Hematopoietic multipotent progenitor cell treated with erythropoietin and hydrocortisone succinate and interleukin-3 and kit ligand, for 8 days (in vitro differentiated cells): ENCODE results near the gene DRD2.

Source experiments
- DNase-seq: peaks from one replicate; pipeline ENCODE4 v3.0.0-alpha.2; 2015

DRD2 gene

DNA sequence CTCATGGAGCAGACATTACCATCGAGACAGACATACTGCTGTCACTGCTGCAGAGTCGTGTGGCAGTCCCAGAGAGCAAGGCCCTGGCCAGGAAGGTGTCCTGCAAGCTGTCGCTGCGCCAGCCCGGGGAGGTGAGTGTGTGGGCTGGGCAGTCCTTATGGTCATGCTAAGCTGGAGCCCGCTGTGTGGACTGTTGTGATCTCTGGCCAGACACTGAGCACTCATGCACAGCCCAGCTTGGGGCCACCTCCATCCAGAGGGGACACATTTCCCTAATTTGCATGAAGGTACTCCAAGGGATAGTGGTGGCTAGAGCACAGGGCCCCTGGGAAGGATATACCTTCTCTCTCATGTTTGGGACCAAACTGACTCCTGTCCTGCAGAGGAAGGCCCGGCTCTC is 78.0 kb downstream of the DRD2 start:
- DNase-seq: no peak

DNA sequence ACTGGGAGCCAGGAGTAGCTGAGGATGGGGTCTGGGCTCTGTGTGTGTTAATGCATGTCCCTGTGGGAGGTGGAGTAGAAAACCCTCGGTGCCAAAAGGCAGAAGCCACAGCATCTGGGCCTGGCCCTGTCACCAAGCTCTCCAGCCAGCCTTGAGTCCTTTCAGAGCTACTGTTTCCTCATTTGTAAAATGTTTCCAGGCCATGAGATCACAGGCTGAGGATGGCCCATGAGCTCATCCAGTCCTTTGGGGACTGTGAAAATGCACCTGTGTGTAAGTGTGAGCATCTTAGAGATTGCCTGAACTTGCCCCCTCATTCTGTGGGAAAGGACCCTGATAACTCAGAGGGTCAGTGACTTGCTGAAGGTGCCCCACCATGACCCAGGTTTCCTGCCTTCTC is 78.5 kb downstream of the DRD2 start:
- no peak for DNase-seq

DNA sequence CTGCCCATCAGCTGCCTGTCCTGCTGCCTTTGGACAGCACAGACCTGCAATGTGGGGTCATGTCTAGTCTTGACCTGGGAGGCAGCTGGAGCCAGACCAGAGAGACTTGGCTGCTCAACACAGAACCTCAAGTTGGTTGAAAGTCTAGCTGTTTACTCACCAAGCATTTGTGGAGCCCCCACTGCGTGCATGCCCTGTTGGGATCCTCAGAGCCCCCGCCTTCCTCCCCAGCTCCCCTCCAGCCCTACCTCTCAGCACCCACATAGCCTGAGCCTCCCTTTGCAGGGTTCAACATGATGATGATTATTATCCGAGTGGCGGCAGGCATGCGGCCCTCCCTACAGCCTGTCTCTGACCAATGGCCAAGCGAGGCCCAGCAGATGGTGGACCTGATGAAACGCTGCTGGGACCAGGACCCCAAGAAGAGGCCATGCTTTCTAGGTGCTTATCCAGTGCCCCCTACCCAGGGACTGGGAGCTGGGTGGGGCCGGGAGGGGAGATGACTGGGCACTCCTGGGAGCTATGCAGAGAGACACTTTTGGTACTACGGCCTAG is 79.3 kb downstream of the DRD2 start:
- DNase-seq: no peak

DNA sequence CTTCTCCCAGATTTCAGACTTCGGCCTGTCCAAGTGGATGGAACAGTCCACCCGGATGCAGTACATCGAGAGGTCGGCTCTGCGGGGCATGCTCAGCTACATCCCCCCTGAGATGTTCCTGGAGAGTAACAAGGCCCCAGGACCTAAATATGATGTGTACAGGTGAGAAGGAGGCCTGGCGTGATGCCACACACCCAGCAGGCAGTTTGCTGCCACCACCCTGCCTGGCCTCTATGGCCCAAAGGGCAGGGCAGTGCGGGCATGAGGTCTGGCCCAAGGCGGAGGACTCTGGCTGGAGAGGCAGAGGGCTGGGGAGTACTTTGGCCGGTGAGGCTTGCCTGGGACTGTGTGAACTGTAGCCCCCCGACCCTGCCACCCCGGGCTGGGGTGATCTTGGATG is 80.3 kb downstream of the DRD2 start:
- DNase-seq: no peak

DNA sequence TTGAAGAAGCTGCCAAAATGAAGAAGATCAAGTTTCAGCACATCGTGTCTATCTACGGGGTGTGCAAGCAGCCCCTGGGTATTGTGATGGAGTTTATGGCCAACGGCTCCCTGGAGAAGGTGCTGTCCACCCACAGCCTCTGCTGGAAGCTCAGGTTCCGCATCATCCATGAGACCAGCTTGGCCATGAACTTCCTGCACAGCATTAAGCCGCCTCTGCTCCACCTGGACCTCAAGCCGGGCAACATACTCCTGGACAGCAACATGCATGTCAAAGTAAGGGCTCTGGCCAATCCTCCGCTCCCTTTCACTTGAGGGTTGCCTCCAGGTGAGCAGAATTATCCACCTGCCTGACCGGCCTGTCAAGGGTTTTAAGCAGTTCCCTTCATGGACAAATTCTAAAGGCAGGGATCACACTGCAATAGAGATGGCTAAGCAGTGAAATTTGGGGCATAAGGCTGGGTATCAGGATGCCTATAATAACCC is 81.7 kb downstream of the DRD2 start:
- DNase-seq: no peak

DNA sequence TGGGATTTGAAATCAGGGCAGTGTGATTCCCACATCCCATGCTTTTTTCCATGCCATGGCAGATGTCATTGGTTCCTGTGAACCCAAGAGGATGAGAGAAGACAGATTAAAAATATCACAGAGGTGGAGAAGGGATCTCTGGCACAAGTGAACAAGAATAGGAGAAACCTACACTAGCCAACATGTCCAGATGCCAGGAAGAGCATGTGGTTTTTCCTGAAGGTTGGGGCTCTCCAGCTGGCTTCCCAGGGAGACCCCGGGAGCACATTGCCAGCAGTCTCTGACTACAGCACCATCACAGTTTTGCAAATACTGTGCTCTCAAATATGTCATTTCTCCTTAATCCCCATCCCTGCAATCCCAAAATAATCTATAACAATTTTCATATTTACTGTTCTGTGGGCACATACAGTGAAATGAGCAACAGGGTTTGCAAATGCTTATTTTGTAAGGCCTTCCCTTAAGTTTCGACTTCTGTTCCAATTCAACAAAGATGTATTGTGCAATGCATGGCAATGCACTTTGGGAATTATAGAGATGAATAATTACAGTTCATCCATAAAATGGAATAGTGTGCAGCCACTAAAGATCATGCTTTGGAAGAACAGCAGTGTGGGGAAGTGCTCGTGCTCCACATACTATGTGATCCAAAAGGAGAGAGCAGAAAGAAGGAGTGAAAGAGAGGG is 82.8 kb downstream of the DRD2 start:
- no peak for DNase-seq

DNA sequence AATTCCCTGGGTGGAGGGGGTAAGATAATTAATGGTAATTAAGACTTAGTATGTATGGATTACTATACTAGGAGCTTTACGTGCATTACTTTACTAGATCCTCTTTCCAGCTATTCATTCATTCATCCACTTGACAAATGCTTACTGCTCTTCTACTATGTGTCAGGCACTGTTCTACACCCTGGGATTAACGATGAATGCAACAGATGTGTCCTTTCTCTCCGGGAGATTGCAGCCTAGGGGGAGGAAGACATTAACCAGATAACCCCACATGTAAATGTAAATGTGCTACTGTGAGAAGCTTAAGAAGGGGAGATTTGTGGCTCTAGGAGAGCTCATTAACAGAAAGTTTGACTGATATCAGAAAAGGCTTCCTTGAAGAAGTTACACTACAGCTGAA is 85.9 kb downstream of the DRD2 start:
- no peak for DNase-seq

DNA sequence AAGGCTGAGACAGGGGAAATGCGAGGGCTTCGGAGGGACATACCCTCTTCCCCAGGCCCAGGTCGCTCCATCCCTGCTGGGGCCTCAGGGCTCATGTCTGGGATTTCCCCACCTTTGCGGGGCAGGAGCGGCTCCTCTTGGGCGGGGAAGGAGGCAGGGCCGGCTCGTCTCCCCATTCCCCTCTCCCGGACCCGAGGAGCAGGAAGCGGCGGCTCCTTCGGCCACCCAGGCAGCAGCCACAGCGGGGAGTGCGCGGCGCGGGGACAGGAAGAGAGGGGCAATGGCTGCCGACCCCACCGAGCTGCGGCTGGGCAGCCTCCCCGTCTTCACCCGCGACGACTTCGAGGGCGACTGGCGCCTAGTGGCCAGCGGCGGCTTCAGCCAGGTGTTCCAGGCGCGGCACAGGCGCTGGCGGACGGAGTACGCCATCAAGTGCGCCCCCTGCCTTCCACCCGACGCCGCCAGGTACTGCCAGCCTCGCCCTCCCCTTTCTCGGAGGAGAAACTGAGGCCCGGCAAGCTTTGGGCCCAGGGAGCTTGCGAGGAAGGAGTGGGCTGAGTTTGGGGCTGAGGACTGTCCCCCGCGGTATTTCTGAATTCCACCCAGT is 87.5 kb downstream of the DRD2 start, which contains the start of gene ANKK1:
Gene ANKK1, plus strand, starts transcription at position 175 of the 607 bp plus-strand sequence. Its CDS starts 106 bp downstream, at position 281.
- no peak for DNase-seq

DNA sequence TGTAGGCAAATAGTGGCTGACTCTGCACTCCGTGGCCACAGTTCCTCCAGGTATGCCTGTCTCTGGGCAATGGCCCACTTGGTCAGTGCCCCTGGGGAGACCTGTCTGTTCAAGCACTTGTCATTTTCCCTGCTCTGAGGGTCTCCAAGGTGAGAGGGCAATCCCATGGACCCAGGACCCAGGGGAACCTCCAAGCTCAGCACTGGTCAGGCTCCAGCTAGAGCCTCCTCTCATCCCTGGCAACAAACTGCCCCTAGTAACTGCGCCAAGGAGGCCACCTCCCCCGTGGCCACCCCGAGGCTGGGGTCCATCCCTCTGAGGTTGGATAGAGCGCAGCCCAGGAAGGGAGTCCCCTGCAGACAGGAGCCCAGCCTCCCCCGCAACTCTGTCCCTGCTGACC is 88.3 kb downstream of the DRD2 start:
- DNase-seq: no peak

DNA sequence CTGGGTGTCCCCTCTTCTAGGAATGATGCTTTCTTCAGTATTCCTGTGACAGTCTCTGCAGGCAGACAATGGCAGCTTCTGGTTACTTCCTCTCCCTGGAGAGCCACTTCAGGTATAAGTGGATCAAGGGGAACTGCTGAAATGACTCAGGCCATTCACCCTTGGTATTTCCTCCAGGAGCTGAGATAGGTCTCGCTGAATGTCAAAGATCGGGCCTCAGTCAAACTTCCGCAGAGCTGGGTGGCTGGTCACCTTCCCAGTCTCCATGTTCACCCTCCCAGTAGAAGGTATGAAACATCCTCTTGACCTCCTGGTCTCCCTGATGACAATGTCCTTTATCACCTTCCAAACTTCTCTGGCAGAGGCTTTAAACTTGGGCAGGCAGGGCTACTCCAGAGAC is 89.4 kb downstream of the DRD2 start:
- DNase-seq: no peak

DNA sequence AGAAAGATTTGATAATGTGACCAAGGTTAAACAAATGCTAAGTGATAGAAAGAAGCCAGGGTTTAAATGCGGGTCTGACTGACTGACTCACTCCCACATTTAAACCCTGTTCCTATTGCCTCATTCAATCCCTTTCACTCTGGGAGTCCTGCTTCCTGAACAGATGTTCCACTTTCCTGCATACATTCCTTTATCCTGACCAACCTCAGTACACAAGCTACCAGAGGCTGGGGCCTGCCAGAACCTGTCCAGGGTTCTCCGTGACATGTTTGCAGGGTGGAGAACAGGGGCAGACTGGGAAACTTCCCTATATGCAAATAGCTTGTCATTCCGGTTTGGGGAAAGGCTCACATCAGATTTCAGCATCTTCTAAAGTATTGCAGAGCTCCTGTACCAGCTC is 90.6 kb downstream of the DRD2 start:
- DNase-seq: no peak

DNA sequence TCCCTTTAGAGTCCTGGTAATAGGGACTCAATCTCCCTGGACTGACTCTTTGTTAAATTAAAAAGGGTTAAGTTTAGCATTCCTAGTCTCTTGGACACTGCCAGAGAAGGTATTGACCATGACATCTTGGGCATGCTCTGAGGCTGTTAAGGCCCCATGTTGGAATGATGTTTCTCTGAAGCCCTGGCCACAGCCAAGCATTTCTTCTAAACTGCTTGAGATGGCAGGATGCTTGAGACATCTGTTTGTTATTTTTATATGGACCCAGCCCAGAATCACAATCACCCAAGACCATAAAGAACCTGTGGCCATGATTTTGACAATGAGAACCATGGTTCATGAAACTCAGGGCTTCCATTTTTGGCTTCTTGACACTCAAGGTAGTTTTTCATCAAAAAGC is 93.1 kb downstream of the DRD2 start:
- no peak for DNase-seq

DNA sequence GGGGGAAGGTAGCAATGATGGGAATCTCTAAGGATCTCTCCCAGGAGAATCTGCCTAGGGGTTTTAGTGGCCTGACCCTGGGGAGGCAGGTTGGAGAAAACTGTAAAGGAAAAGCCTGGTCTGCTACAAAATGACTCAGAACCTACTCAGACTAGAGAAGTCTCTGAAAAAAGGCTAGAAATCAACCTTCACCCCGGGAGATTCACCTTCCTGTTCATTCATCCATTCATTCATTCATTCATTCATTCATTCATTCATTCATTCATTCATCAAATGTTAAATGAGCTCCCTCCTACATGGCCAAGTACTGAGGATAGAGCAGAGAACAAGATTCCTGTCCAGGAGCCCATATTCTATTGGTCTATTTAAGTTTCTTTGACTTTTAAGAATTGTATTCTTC is 96.5 kb downstream of the DRD2 start:
- no peak for DNase-seq

DNA sequence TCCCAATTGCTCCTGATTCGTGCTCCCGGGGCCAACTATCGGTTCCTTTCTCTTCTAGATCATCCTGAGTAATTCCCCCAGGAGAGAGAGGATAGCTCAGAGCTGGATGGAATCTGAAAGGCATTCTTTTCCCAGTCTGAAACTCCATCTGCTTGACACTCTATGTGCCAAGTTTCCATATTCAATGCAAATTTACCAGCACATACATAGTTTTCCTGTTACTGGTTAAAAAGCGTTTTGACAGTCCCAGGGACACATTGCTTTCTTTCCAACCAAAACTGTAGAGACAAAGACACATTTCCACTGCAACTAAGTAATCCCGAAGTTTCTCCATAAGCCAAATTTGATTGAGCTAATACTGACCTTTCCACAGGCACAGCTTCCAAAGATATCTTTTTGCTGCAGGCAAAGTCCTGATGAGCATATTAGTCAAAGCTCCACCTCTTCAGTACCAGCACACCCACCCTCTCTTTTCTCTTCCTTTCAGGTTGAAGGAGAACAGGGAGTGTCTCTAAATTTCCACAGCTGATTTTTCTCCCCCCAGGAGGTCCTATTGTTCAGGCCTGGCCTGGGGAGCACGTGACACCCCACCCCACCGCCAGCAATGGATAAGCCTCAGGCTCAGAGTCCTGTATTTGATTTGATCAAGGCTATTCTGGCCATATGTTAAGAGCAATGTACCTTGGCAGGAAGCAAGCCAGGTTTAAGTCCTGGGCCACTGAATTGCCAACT is 97.4 kb downstream of the DRD2 start:
- no peak for DNase-seq

DNA sequence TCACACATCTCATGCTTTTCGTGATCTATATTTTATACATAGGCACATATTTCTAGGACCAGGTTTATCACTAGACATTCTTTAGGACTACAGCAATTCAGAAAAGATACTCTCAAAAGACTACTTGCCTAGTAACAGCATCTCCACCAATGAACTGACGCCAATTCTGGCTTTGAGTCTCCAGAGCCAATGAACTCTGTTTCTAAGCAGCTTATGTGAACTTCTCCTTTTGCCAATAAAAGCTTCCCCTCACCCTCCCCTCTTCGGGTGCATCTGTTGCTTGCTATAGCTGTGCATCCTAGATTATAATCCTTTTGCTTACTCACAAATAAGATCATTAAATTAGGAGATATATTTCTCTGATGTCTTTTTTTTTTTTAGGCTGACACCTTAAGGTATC is 99.0 kb downstream of the DRD2 start:
- no peak for DNase-seq

DNA sequence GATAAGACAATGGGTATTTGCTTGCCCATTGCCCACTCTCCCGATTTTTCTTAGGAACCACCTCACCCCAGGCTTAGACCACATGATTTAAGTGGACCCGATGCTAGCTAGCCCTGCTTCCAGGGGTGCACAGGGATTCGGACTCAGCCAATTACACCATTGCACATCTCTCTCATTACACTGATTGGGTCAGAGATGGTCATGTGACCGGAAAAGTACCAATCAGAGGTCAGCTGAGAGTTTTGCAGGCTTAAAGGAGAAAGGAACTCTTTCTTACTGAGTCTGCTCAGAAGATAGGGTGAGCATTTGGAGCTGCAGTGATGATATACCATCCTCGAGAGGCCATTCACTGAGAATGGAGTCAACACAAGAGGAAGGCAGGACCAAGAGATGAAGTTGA is 99.8 kb downstream of the DRD2 start:
- no peak for DNase-seq

DNA sequence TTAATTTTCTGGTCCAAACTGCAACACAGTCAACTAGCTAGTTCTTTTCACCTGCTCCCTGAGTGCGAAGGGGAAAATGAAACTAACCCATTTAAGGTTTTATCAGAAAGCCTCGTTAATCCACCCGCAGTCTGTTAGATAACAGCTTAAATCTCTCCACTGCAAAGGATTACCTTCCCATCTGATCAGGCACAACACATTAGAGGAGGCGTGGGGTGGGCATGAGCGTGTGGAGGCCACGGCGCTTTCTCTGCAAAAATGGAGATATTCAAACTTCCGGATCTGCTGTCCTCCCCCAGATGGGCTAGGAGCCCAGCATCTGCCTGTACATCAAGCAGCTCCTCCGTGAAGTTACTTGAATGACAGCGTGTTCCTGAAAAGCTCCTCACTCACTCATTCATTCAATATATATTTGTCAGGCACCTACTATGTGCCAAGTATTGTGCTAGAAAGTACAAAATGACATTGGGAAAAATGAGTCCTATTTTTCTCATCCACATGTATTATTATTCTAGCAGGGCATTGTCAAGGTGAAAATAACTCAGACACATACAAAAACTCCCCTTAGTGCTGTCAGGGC is 101.1 kb downstream of the DRD2 start:
- DNase-seq: no peak

DNA sequence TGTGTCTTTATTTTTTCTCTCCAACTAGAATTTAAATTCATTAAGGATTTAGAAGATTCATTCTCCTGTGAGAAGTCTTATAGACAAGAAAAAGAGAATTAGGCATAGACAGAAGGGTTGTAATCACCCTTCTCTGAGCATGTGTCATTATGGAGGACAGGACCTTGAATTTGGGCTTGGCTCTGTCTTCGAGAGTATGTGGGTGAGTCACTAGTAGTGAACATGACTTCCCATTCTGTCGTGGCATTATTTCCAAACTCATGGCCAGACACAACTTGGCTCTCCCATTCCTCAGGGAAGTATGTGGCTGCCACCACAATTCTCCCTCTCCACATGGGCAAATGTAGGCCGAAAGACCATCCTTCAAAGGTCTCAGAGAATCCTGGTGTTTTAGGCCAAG is 101.9 kb downstream of the DRD2 start:
- DNase-seq: no peak

DNA sequence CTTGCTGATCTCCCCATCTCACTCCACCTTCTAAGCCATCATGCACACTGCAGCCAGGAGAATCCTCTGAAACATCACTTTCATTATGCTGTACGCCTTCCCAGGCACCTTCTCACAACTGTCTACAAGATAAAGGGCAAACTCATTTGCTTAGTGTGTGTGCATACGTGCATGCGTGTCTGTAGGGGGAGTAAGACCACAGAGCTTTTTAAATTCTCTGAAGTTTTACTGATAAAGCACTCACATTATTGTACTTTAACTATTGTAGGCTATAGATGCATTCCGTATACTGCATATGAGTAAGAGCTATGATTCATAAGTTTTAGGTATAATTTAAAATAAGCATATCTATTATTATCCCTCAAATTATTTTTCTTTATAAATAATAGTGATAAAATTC is 102.9 kb downstream of the DRD2 start:
- DNase-seq: peak; percentile 8

DNA sequence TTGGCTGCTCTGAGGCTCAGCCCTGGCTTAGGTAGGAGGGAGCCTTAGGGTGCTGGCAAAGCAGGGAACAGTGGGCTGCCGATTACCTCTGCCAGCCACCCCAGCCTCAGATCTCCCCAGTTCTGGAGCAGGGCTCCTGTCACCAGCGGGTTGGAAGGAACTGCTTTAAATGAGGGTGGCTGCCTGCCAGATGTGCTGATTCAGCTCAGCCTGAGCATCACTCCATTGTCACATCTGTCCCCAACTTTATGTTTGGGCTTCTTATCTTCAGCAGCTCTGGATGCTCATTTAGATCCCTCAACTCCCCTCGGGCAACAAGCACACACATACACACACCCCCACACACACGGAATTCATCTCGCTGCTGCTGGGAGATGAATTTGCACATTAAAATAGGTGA is 104.6 kb downstream of the DRD2 start:
- DNase-seq: no peak

DNA sequence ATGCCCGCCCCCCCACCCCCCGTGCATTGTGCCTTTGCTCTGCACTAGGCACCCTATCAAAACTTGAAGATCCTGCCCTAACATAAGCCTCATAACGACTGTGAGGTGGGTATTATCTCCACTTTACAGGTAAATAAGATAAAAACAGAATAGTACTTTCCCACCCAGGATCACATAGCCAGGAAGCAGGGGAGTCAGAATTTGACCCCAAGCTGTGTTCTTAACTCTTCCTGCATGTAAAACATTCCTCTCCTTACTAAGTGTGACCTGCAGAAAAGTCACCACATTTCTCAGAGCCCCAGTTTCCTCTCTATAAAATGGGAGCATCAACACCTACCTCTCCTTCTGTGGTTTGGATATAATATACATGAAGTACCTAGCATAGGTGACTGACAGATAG is 105.8 kb downstream of the DRD2 start:
- DNase-seq: no peak

DNA sequence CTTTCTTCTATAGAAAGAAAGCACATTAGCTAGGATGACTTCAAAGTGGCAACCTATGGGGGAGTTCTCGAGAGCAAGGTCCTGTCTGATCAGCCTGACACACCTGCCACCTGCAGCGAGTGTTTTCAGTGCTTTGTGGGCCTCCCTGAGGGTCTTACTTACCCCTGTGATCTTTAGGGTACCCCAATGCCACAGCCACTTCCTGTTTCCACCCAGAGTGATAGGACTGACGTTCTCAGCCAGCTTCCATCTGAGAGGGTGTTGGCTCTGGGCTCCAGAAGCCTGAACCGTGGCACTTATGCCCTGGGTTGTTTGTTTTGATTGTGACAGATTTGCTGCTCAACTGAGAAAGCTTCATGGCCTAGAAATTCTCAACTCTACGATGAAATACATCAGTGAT is 109.3 kb downstream of the DRD2 start:
- DNase-seq: no peak

DNA sequence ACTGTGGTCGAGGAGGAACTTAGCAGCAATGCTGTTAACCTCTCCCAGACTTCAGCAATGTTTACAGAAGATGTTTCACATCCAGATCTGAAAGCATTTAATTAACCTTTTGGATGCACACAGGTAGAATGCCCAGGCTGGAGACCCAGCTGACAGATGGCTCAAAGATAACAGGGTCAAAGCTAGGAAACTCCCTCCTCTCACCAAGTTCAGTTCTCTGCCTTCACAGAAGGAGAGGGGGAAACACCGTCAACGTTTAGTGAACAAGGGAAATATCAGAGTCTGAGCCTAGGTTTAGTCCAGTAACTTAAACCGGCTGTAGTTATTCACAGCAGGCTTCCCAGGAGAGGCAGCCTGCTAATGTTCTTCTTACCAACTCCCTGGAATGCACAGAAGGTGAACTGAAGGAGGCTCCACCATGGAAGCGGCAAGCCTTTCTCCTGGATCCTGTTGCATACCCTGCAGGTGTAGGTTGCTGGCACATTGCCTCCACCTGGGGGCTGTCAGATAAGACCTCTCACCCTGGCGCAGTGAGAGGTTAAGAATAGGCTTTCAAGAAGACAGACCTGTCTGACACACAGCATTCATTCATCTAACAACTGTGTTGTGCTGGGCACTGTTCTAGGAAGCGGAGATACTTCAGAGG is 111.1 kb downstream of the DRD2 start:
- DNase-seq: no peak
